GM19035 (cell line): Measurements from ENCODE around the gene DPF3.

Source experiments
- ATAC-seq: cut with Tn5 transposase; IDR thresholded peaks from one replicate; pipeline ENCODE4 v1.9.1; 2021; ENCODE audit not compliant: unreplicated experiment

DPF3 gene

DNA sequence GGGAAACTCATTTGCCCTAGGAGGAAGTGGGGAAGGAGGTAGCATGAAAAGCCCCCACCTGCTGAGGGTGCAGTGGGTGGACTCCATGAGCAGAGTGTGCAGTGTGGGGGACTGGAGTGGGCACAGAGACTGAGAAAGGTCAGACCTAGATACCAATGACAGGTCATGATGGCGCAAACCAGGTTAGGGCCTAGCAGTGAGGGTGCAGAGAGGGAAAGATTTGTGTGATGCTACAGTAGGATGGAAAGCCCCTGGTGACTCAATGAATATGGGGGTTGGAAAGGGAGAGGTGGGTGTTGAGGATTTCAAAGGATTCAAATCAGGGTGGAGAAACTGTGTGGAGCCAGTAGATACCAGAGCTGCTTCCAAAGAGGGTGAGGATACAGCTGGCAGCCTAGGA, 319.2 kb downstream of the DPF3 start:
- no peak for ATAC-seq

DNA sequence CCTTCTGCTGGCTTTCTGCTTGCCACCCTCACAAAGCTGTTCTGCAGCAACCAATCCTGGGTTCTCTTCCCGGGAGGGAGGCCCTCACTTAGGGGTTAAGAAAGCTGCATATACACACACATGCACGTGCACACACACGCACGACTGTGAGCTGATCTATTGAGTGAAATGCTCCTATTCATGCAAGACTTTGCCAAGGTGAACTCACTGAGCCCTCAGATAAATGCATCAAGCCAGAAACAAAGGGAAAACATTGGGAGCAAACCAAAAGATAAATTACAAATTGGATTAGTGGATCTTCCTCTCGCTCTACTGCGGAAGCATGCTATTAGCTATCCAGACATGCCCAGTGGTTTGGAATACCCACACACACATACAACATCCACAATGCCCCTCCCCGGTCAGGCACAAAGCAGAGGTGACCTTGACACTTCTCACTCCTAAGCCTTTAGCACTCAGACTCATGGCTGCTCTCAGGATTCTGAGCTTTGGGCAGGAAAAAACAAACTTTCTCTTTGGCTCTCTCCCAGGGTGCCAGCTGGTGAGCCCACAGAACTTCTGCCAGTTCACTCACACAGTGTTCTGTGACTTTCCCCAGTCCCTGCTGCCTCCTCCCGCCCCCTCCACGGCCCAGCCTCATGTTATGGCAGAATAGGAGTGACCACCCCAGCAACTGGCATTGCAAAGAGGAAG, 320.0 kb downstream of the DPF3 start:
- ATAC-seq = no peak
